Endothelial cell of umbilical vein (primary cell): Measurements from ENCODE around the gene PARD3B. TPM values are rescaled to one million over a fixed set of nuclear protein-coding genes. Genes with fewer than 3 reads are reported as not detected.

ENCODE experiments used
- BruUV-seq: library from RNA; stranded (reverse); fragments of 400-500 nt; replicated peaks from 2 replicates; lab custom pipeline; 2021; lab: Mats Ljungman, UMichigan
- CTCF ChIA-PET: fragments of 300-600, 350-600 bp; sonication (Branson Sonifier 250); formaldehyde crosslinking; loops from one replicate; lab custom pipeline; 2021; ENCODE audit warnings: antibody characterized with exemption, inconsistent platforms; lab: Charles Lee
- POLR2A ChIA-PET: fragments of 300-600, 350-600 bp; sonication (Branson Sonifier 250); formaldehyde crosslinking; loops from one replicate; lab custom pipeline; 2021; ENCODE audit warnings: antibody characterized with exemption, inconsistent platforms; lab: Charles Lee
- DNase-seq: peaks from one replicate; pipeline ENCODE4 v3.0.0-alpha.2; 2011; ENCODE audit warnings: low read depth, low spot score
- FAIRE-seq: peaks from 2 replicates; lab custom pipeline; 2011; peaks lifted over from hg19 to GRCh38; lab: Jason Lieb, UNC
- H2AFZ ChIP-seq: 2 replicates; pipeline ENCODE4 v1.6.0; 2012; ENCODE audit warnings: low read depth, low read length, control low read depth, inconsistent platforms
- H3K27ac ChIP-seq: 2 replicates; pipeline ENCODE4 v1.5.1; 2011; ENCODE audit warnings: low read depth, mild to moderate bottlenecking, control low read depth, low read length, moderate library complexity; ENCODE audit not compliant: insufficient read depth
- H3K27me3 ChIP-seq, 2 experiments: 2 replicates each; pipeline versions ENCODE4 v1.6.0 to v1.6.1; 2011; ENCODE audit warnings: low read length in 2 of 2, mixed read lengths in 1 of 2; ENCODE audit not compliant: control insufficient read depth in 2 of 2, insufficient read depth in 2 of 2
- H3K36me3 ChIP-seq, 2 experiments: 2 replicates in 1 of 2; 3 replicates in 1 of 2; pipeline ENCODE4 v1.5.1; 2011; ENCODE audit warnings: low read length in 2 of 2, mild to moderate bottlenecking in 1 of 2, moderate library complexity in 1 of 2; ENCODE audit not compliant: control insufficient read depth in 2 of 2, insufficient read depth in 2 of 2; ENCODE audit errors: extremely low read depth in 1 of 2
- H3K4me1 ChIP-seq: 3 replicates; pipeline ENCODE4 v1.5.1; 2011; ENCODE audit warnings: mild to moderate bottlenecking, low read length; ENCODE audit not compliant: control insufficient read depth, insufficient read depth; ENCODE audit errors: extremely low read depth
- H3K4me2 ChIP-seq: 2 replicates; pipeline ENCODE4 v1.6.1; 2011; ENCODE audit warnings: low read length, control low read depth, mixed read lengths; ENCODE audit not compliant: insufficient read depth
- H3K4me3 ChIP-seq, 3 experiments: fragments of 200-600 bp in 1 of 3; sonication (generic), shearing (Covaris generic) in 1 of 3; replicated peaks in 1 of 3; 2 replicates each; pipeline ENCODE4 v1.5.1; 2011 to 2016; ENCODE audit warnings: control low read depth in 3 of 3, low read length in 3 of 3, mild to moderate bottlenecking in 2 of 3, inconsistent platforms in 1 of 3, low read depth in 1 of 3, moderate library complexity in 1 of 3; ENCODE audit not compliant: insufficient read depth in 1 of 3
- H3K79me2 ChIP-seq: 2 replicates; pipeline ENCODE4 v1.6.0; 2012; ENCODE audit warnings: low read length, inconsistent platforms; ENCODE audit not compliant: control insufficient read depth, insufficient read depth
- H3K9ac ChIP-seq: replicated peaks from 2 replicates; pipeline ENCODE3; 2011; ENCODE audit warnings: low read length, control low read depth; ENCODE audit not compliant: insufficient read depth; ENCODE audit errors: extremely low read depth
- H3K9me1 ChIP-seq: replicated peaks from 3 replicates; pipeline ENCODE4 v1.6.0; 2011; ENCODE audit warnings: mild to moderate bottlenecking, low read length; ENCODE audit not compliant: control insufficient read depth, insufficient read depth; ENCODE audit errors: extremely low read depth
- H3K9me3 ChIP-seq: replicated peaks from 2 replicates; pipeline ENCODE4 v1.5.1; 2012; ENCODE audit warnings: low read length, inconsistent platforms; ENCODE audit not compliant: control insufficient read depth, insufficient read depth
- H4K20me1 ChIP-seq: replicated peaks from 2 replicates; pipeline ENCODE3; 2011; ENCODE audit warnings: mild to moderate bottlenecking, low read length; ENCODE audit not compliant: control insufficient read depth, insufficient read depth; ENCODE audit errors: extremely low read depth
- EZH2 ChIP-seq: IDR thresholded peaks from 2 replicates; pipeline ENCODE4 v1.6.1; 2012; ENCODE audit warnings: borderline replicate concordance, low read depth, mild to moderate bottlenecking, moderate library complexity, low read length, inconsistent platforms; ENCODE audit not compliant: severe bottlenecking
- FOS ChIP-seq: IDR thresholded peaks from 2 replicates; pipeline ENCODE4 v1.6.1; 2011; ENCODE audit warnings: mild to moderate bottlenecking, low read length, moderate library complexity, borderline replicate concordance; ENCODE audit not compliant: insufficient read depth
- GATA2 ChIP-seq: IDR thresholded peaks from 2 replicates; pipeline ENCODE4 v1.7.0; 2011; ENCODE audit warnings: low read depth, mild to moderate bottlenecking, moderate library complexity, mixed read lengths, low read length; ENCODE audit not compliant: insufficient read length, insufficient read depth
- JUN ChIP-seq: IDR thresholded peaks from 2 replicates; pipeline ENCODE4 v1.6.1; 2011; ENCODE audit warnings: borderline replicate concordance, low read depth; ENCODE audit not compliant: insufficient read length, insufficient read depth
- MYC ChIP-seq: IDR thresholded peaks from one replicate; pipeline ENCODE4 v1.6.1; 2011; ENCODE audit warnings: mild to moderate bottlenecking, low read depth, low read length
- POLR2A ChIP-seq: IDR thresholded peaks from 2 replicates; pipeline ENCODE4 v1.6.1; 2012; ENCODE audit warnings: low read depth, mild to moderate bottlenecking, control low read depth, low read length
- POLR2AphosphoS5 ChIP-seq: IDR thresholded peaks from 2 replicates; pipeline ENCODE4 v1.6.1; 2012; ENCODE audit warnings: low read depth, mild to moderate bottlenecking, control low read depth, low read length, moderate library complexity; ENCODE audit not compliant: insufficient read depth
- dilution Hi-C: fragments of 300-500 bp; cut with MboI; formaldehyde crosslinking; loops from one replicate; pipeline ENCODE4 v1.15.0; 2019; ENCODE audit warnings: low sequenced_read_pairs; ENCODE audit not compliant: extremely low pct_ligation_motif_present
- intact Hi-C: fragments of 100-400 bp; cut with micrococcal nuclease; formaldehyde crosslinking; loops from one replicate; pipeline ENCODE4 v1.10.0; 2022
- polyA plus RNA-seq, 4 experiments: library from polyadenylated mRNA; depleted of rRNA in 3 of 4; stranded (reverse) in 3 of 4; unstranded in 1 of 4; fragments of >200 nt; gene quantifications; 2 replicates each; pipeline versions ENCODE4 v1.2.1 to v1.2.3, GENCODE V29; 2011 to 2012; ENCODE audit warnings: missing spikeins in 1 of 4
- total RNA-seq: library from RNA; stranded (reverse); gene quantifications from 2 replicates; pipeline ENCODE4 v1.2.3, GENCODE V29; 2021
- TF ChIP-seq, protein P1 (sequence below): IDR thresholded peaks from 2 replicates; pipeline ENCODE4 v1.6.1; 2011; ENCODE audit not compliant: insufficient read depth, insufficient read length
- TF ChIP-seq, protein P2 (sequence below), 2 donors: IDR thresholded peaks; 1 replicate in 1 of 2; 2 replicates in 1 of 2; pipeline ENCODE4 v1.5.1; 2011; ENCODE audit warnings: low read length in 2 of 2, mild to moderate bottlenecking in 2 of 2, moderate library complexity in 2 of 2, control low read depth in 1 of 2, inconsistent platforms in 1 of 2, low read depth in 1 of 2; ENCODE audit not compliant: insufficient read depth in 1 of 2; ENCODE audit errors: extremely low read depth in 1 of 2

PARD3B gene
- total and polyA plus RNA-seq, 2 donors (not counting 3 experiments of a cell fraction or from before 2014, with no cell fraction given), result 2.2 to 30.9 TPM

DNA sequence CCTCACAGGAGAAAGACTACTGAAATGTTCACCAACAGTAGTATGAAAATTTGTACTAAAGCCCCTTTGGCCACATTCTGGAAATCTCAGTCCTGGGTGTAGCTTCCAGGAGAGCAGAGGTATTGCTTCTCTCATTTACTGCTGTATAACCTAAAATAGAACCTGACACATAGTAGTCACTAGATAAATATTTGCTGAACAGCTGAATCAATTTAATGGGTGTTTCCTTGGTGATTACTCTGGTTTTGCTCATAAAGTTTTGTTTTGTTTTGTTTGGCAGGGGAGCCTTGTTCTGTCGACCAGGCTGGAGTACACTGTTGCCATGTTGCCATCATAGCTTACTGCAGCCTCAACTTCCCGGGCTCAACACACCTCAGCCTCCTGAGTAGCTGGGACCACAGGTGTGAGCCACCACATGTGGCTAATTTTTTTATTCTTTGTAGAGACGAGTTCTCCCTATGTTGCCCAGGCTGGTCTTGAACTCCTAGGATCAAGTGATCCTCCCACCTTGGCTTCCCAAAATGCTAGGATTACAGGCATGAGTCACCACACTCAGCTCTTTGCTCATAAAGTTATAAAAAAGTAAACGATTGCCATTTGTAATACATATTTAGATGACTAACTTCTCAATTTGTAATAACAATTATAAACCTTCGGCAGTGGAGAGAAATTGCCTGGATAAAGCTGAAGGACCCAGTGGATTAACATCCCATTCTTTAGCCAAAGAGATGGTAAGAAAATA, 11.5 kb upstream of the PARD3B start:
- BruUV-seq, result no TSS peak
- no peaks in the 10 kb centered on the region for H3K9me1 ChIP-seq
- H3K4me3 ChIP-seq, result no peak overlapping the region
- H3K9me3 ChIP-seq, result no peaks in the 10 kb centered on the region
- no peaks in the 10 kb centered on the region for H4K20me1 ChIP-seq
- CTCF ChIA-PET, result interaction anchor here (1.0 to 1.5 kb wide), 2 partner anchors 9 to 11 kb away, joined by 3 to 7 read pairs; no protein-coding TSS in a partner anchor
- no peaks in the 10 kb centered on the region for H3K79me2 ChIP-seq
- no peak overlapping the region for H3K27ac ChIP-seq
- DNase-seq (peak; percentile 20), FAIRE-seq (no peak)
- peaks cover 19% of the 10 kb centered on the region for H3K4me1 ChIP-seq
- no peak overlapping the region for H2AFZ ChIP-seq
- POLR2A ChIA-PET, result no interaction called here
- H3K27me3 ChIP-seq, result no peaks in the 10 kb centered on the region
- no peaks in the 10 kb centered on the region for H3K36me3 ChIP-seq
- TF ChIP-seq JUN (no peak), GATA2 (no peak), FOS (no peak), EZH2 (no peak), MYC (no peak), POLR2AphosphoS5 (no peak), POLR2A (no peak)
- TF ChIP-seq, protein P1, sequence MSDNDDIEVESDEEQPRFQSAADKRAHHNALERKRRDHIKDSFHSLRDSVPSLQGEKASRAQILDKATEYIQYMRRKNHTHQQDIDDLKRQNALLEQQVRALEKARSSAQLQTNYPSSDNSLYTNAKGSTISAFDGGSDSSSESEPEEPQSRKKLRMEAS, result no peak
- TF ChIP-seq, protein P2, sequence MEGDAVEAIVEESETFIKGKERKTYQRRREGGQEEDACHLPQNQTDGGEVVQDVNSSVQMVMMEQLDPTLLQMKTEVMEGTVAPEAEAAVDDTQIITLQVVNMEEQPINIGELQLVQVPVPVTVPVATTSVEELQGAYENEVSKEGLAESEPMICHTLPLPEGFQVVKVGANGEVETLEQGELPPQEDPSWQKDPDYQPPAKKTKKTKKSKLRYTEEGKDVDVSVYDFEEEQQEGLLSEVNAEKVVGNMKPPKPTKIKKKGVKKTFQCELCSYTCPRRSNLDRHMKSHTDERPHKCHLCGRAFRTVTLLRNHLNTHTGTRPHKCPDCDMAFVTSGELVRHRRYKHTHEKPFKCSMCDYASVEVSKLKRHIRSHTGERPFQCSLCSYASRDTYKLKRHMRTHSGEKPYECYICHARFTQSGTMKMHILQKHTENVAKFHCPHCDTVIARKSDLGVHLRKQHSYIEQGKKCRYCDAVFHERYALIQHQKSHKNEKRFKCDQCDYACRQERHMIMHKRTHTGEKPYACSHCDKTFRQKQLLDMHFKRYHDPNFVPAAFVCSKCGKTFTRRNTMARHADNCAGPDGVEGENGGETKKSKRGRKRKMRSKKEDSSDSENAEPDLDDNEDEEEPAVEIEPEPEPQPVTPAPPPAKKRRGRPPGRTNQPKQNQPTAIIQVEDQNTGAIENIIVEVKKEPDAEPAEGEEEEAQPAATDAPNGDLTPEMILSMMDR (IDR thresholded peaks at IDR 0.05; ENCODE audit: extremely low read depth in 1 of 2, insufficient read depth in 1 of 2, low read depth in 1 of 2, low read length in 2 of 2), result no peak
- dilution Hi-C loops (no loop called here), intact Hi-C loops (no loop called here)
- H3K9ac ChIP-seq, result no peak overlapping the region
- no peak overlapping the region for H3K4me2 ChIP-seq
